Measurements from ENCODE around the gene PLAAT5.

- TF ChIP-seq POU6F1 (CRISPR knock-in tag; IDR thresholded peaks at IDR 0.05; ENCODE audit: borderline replicate concordance, low read depth) (no peak), PPARA (CRISPR knock-in tag; IDR thresholded peaks at IDR 0.05; ENCODE audit: borderline replicate concordance) (no peak), GLIS3 (CRISPR knock-in tag; IDR thresholded peaks at IDR 0.05) (no peak), ZC3H10 (CRISPR knock-in tag; IDR thresholded peaks at IDR 0.05) (no peak), RARB (CRISPR knock-in tag; IDR thresholded peaks at IDR 0.05) (no peak), PATZ1 (CRISPR knock-in tag; IDR thresholded peaks at IDR 0.05; ENCODE audit: borderline replicate concordance) (no peak), ZFP30 (CRISPR knock-in tag; IDR thresholded peaks at IDR 0.05) (no peak), ZNF8 (CRISPR knock-in tag; IDR thresholded peaks at IDR 0.05) (no peak), ARNTL (CRISPR knock-in tag; IDR thresholded peaks at IDR 0.05; ENCODE audit: borderline replicate concordance, low read depth) (no peak), SNAI2 (CRISPR knock-in tag; IDR thresholded peaks at IDR 0.05) (no peak)
These were observed 44.0 kb upstream of the PLAAT5 start for GRCh38 chr11:63534895-63535461.

All from SK-N-SH treated with all-trans-retinoic acid at 6 μM for 48 hours (cell line).